GM23338 (cell line): ENCODE data around the gene CSF2RB. TPM values are rescaled to one million over a fixed set of nuclear protein-coding genes. Genes with fewer than 3 reads are reported as not detected.

Experiments used
- ATAC-seq: fragments of 200-7000 bp; cut with Tn5 transposase; 3 replicates; pipeline ENCODE4 v1.9.1; 2020
- DNase-seq: peaks from one replicate; pipeline ENCODE4 v3.0.0-alpha.2; 2015; ENCODE audit warnings: low spot score
- H2AFZ ChIP-seq: fragments of 200-600 bp; sonication (generic); 2 replicates; pipeline ENCODE4 v1.8.0; 2016; ENCODE audit warnings: antibody characterized with exemption, mild to moderate bottlenecking, moderate library complexity
- H3F3A ChIP-seq: fragments of 200-600 bp; sonication (generic); replicated peaks from 2 replicates; pipeline ENCODE4 v1.8.0; 2017; ENCODE audit warnings: antibody characterized with exemption, mixed run types, low read depth
- H3K27ac ChIP-seq: fragments of 200-600 bp; sonication (generic); 2 replicates; pipeline ENCODE4 v1.6.1; 2016; ENCODE audit warnings: low read depth
- H3K27me3 ChIP-seq: fragments of 200-600 bp; sonication (generic); 2 replicates; pipeline ENCODE4 v1.8.0; 2016; ENCODE audit warnings: mild to moderate bottlenecking, mixed run types, moderate library complexity; ENCODE audit not compliant: insufficient read depth
- H3K36me3 ChIP-seq: fragments of 200-600 bp; sonication (generic); 2 replicates; pipeline ENCODE4 v1.8.0; 2016; ENCODE audit warnings: mild to moderate bottlenecking; ENCODE audit not compliant: insufficient read depth
- H3K4me1 ChIP-seq: fragments of 200-600 bp; sonication (generic); 2 replicates; pipeline ENCODE4 v1.8.0; 2016; ENCODE audit warnings: mild to moderate bottlenecking, moderate library complexity; ENCODE audit not compliant: insufficient read depth
- H3K4me2 ChIP-seq: fragments of 200-600 bp; sonication (generic); 2 replicates; pipeline ENCODE4 v1.7.1; 2017; ENCODE audit warnings: mixed run types
- H3K4me3 ChIP-seq: fragments of 200-600 bp; sonication (generic); 2 replicates; pipeline ENCODE4 v1.6.1; 2016; ENCODE audit warnings: mixed run types
- H3K79me2 ChIP-seq: fragments of 200-600 bp; sonication (generic); replicated peaks from 2 replicates; pipeline ENCODE4 v1.8.0; 2017; ENCODE audit warnings: mild to moderate bottlenecking; ENCODE audit not compliant: insufficient read depth
- H3K9me2 ChIP-seq: fragments of 200-600 bp; sonication (generic); 2 replicates; pipeline ENCODE4 v1.8.0; 2017; ENCODE audit not compliant: insufficient read depth
- H4K20me1 ChIP-seq: fragments of 200-600 bp; sonication (generic); replicated peaks from 2 replicates; pipeline ENCODE4 v1.8.0; 2017; ENCODE audit warnings: mild to moderate bottlenecking; ENCODE audit not compliant: insufficient read depth
- H3K27ac Mint-ChIP-seq: 2 replicates; pipeline ENCODE4 v1.8.0; 2020; ENCODE audit warnings: inconsistent platforms, mild to moderate bottlenecking, moderate library complexity, mixed read lengths
- H3K27me3 Mint-ChIP-seq: 3 replicates; pipeline ENCODE4 v1.8.0; 2022; ENCODE audit warnings: low read depth, mild to moderate bottlenecking, moderate library complexity, mixed read lengths, inconsistent platforms; ENCODE audit not compliant: insufficient read depth, poor library complexity
- H3K36me3 Mint-ChIP-seq: 3 replicates; pipeline ENCODE4 v1.8.0; 2021; ENCODE audit warnings: low read depth, mild to moderate bottlenecking, inconsistent platforms, moderate library complexity, mixed read lengths
- H3K4me1 Mint-ChIP-seq: 3 replicates; pipeline ENCODE4 v1.8.0; 2020; ENCODE audit warnings: mild to moderate bottlenecking, inconsistent platforms, mixed read lengths
- H3K4me3 Mint-ChIP-seq: 3 replicates; pipeline ENCODE4 v1.8.0; 2021; ENCODE audit warnings: moderate library complexity, mild to moderate bottlenecking, inconsistent platforms, mixed read lengths
- H3K9me3 Mint-ChIP-seq: 3 replicates; pipeline ENCODE4 v1.8.0; 2020; ENCODE audit warnings: moderate library complexity, mild to moderate bottlenecking, inconsistent platforms, mixed read lengths
- CREB1 ChIP-seq: fragments of 250-450 bp; sonication (Bioruptor Pico); IDR thresholded peaks from 2 replicates; pipeline ENCODE4 v1.5.0; 2020; ENCODE audit warnings: low read depth, mild to moderate bottlenecking, moderate library complexity
- ETS1 ChIP-seq: IDR thresholded peaks from 2 replicates; pipeline ENCODE4 v1.6.1; 2016; ENCODE audit warnings: antibody characterized with exemption
- EZH2 ChIP-seq: fragments of 200-600 bp; sonication (generic); IDR thresholded peaks from one replicate; pipeline ENCODE4 v1.8.0; 2017; ENCODE audit warnings: antibody characterized with exemption, mild to moderate bottlenecking, low read depth; ENCODE audit not compliant: unreplicated experiment
- EZH2phosphoT487 ChIP-seq: fragments of 200-600 bp; sonication (generic); IDR thresholded peaks from one replicate; pipeline ENCODE4 v1.8.1; 2018; ENCODE audit warnings: antibody characterized with exemption; ENCODE audit not compliant: unreplicated experiment
- JUNB ChIP-seq: IDR thresholded peaks from one replicate; pipeline ENCODE4 v1.6.1; 2016; ENCODE audit warnings: antibody characterized with exemption; ENCODE audit not compliant: unreplicated experiment
- NANOG ChIP-seq: IDR thresholded peaks from 2 replicates; pipeline ENCODE4 v1.6.1; 2016; ENCODE audit warnings: antibody characterized with exemption, borderline replicate concordance
- POLR2AphosphoS5 ChIP-seq: IDR thresholded peaks from 2 replicates; pipeline ENCODE4 v1.6.1; 2016; ENCODE audit warnings: antibody characterized with exemption, low read depth
- STAT1 ChIP-seq: IDR thresholded peaks from one replicate; pipeline ENCODE4 v1.6.1; 2016; ENCODE audit warnings: antibody characterized with exemption; ENCODE audit not compliant: unreplicated experiment
- ZNF114 ChIP-seq: fragments of 250-450 bp; sonication (Bioruptor Pico); IDR thresholded peaks from 2 replicates; pipeline ENCODE4 v1.5.0; 2020; ENCODE audit warnings: mild to moderate bottlenecking, moderate library complexity
- ZNF331 ChIP-seq: fragments of 250-450 bp; sonication (Bioruptor Pico); IDR thresholded peaks from 2 replicates; pipeline ENCODE4 v1.5.0; 2020; ENCODE audit warnings: low read depth, mild to moderate bottlenecking, moderate library complexity
- polyA plus RNA-seq: library from polyadenylated mRNA; unstranded; fragments of >200 nt; fragmentation: Nextera tagmentation; extraction: Ambion mirVana; gene quantifications from 2 replicates; pipeline ENCODE4 v1.2.1, GENCODE V29; 2016
- total RNA-seq: library from RNA; depleted of rRNA; stranded (reverse); fragments of >200 nt; shearing (Covaris generic); gene quantifications from 2 replicates; pipeline ENCODE4 v1.2.3, GENCODE V29; 2014
- TF ChIP-seq, protein P1 (sequence below): fragments of 250-450 bp; sonication (Bioruptor Pico); IDR thresholded peaks from 2 replicates; pipeline ENCODE4 v1.5.0; 2020; ENCODE audit warnings: mild to moderate bottlenecking, moderate library complexity
- TF ChIP-seq, protein P2 (sequence below): IDR thresholded peaks from one replicate; pipeline ENCODE4 v1.6.1; 2018; ENCODE audit warnings: antibody characterized with exemption; ENCODE audit not compliant: unreplicated experiment
- TF ChIP-seq, protein P3 (sequence below), 2 experiments: fragments of 200-600 bp in 1 of 2; sonication (generic) in 1 of 2; conservative IDR thresholded peaks; 2 replicates each; pipeline versions ENCODE4 v1.5.1 to v1.6.1; 2016 to 2017; ENCODE audit warnings: antibody characterized with exemption in 2 of 2, low read depth in 2 of 2, mild to moderate bottlenecking in 2 of 2, moderate library complexity in 1 of 2

CSF2RB gene
- total and polyA plus RNA-seq, 2 experiments from 2014 or later = not detected

GRCh38 chr22:36937319-36938027 is 24.0 kb downstream of the CSF2RB start:
- peaks cover 14% of the 10 kb centered on the region for H3K9me2 ChIP-seq
- ATAC-seq (no peak), DNase-seq (no peak)
- Mint-ChIP-seq H3K4me1 (peaks cover 9% of the 10 kb centered on the region; the same call in 2 of the 3 replicates), H3K4me3 (no peak overlapping the region), H3K36me3 (no peaks in the 10 kb centered on the region), H3K9me3 (peaks cover 5% of the 10 kb centered on the region), H3K27ac (no peak overlapping the region), H3K27me3 (peaks cover 11% of the 10 kb centered on the region)
- TF ChIP-seq ZNF331 (CRISPR knock-in tag) (no peak), CREB1 (CRISPR knock-in tag) (no peak), ZNF114 (CRISPR knock-in tag) (no peak), POLR2AphosphoS5 (no peak), JUNB (no peak), EZH2phosphoT487 (no peak), STAT1 (no peak), NANOG (no peak), ETS1 (no peak), EZH2 (no peak)
- TF ChIP-seq, protein P1, sequence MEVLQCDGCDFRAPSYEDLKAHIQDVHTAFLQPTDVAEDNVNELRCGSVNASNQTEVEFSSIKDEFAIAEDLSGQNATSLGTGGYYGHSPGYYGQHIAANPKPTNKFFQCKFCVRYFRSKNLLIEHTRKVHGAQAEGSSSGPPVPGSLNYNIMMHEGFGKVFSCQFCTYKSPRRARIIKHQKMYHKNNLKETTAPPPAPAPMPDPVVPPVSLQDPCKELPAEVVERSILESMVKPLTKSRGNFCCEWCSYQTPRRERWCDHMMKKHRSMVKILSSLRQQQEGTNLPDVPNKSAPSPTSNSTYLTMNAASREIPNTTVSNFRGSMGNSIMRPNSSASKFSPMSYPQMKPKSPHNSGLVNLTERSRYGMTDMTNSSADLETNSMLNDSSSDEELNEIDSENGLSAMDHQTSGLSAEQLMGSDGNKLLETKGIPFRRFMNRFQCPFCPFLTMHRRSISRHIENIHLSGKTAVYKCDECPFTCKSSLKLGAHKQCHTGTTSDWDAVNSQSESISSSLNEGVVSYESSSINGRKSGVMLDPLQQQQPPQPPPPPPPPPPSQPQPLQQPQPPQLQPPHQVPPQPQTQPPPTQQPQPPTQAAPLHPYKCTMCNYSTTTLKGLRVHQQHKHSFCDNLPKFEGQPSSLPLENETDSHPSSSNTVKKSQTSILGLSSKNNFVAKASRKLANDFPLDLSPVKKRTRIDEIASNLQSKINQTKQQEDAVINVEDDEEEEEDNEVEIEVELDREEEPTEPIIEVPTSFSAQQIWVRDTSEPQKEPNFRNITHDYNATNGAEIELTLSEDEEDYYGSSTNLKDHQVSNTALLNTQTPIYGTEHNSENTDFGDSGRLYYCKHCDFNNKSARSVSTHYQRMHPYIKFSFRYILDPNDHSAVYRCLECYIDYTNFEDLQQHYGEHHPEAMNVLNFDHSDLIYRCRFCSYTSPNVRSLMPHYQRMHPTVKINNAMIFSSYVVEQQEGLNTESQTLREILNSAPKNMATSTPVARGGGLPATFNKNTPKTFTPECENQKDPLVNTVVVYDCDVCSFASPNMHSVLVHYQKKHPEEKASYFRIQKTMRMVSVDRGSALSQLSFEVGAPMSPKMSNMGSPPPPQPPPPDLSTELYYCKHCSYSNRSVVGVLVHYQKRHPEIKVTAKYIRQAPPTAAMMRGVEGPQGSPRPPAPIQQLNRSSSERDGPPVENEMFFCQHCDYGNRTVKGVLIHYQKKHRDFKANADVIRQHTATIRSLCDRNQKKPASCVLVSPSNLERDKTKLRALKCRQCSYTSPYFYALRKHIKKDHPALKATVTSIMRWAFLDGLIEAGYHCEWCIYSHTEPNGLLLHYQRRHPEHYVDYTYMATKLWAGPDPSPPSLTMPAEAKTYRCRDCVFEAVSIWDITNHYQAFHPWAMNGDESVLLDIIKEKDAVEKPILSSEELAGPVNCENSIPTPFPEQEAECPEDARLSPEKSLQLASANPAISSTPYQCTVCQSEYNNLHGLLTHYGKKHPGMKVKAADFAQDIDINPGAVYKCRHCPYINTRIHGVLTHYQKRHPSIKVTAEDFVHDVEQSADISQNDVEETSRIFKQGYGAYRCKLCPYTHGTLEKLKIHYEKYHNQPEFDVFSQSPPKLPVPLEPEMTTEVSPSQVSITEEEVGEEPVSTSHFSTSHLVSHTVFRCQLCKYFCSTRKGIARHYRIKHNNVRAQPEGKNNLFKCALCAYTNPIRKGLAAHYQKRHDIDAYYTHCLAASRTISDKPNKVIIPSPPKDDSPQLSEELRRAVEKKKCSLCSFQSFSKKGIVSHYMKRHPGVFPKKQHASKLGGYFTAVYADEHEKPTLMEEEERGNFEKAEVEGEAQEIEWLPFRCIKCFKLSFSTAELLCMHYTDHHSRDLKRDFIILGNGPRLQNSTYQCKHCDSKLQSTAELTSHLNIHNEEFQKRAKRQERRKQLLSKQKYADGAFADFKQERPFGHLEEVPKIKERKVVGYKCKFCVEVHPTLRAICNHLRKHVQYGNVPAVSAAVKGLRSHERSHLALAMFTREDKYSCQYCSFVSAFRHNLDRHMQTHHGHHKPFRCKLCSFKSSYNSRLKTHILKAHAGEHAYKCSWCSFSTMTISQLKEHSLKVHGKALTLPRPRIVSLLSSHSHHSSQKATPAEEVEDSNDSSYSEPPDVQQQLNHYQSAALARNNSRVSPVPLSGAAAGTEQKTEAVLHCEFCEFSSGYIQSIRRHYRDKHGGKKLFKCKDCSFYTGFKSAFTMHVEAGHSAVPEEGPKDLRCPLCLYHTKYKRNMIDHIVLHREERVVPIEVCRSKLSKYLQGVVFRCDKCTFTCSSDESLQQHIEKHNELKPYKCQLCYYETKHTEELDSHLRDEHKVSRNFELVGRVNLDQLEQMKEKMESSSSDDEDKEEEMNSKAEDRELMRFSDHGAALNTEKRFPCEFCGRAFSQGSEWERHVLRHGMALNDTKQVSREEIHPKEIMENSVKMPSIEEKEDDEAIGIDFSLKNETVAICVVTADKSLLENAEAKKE (CRISPR knock-in tag) = no peak
- TF ChIP-seq, protein P2, sequence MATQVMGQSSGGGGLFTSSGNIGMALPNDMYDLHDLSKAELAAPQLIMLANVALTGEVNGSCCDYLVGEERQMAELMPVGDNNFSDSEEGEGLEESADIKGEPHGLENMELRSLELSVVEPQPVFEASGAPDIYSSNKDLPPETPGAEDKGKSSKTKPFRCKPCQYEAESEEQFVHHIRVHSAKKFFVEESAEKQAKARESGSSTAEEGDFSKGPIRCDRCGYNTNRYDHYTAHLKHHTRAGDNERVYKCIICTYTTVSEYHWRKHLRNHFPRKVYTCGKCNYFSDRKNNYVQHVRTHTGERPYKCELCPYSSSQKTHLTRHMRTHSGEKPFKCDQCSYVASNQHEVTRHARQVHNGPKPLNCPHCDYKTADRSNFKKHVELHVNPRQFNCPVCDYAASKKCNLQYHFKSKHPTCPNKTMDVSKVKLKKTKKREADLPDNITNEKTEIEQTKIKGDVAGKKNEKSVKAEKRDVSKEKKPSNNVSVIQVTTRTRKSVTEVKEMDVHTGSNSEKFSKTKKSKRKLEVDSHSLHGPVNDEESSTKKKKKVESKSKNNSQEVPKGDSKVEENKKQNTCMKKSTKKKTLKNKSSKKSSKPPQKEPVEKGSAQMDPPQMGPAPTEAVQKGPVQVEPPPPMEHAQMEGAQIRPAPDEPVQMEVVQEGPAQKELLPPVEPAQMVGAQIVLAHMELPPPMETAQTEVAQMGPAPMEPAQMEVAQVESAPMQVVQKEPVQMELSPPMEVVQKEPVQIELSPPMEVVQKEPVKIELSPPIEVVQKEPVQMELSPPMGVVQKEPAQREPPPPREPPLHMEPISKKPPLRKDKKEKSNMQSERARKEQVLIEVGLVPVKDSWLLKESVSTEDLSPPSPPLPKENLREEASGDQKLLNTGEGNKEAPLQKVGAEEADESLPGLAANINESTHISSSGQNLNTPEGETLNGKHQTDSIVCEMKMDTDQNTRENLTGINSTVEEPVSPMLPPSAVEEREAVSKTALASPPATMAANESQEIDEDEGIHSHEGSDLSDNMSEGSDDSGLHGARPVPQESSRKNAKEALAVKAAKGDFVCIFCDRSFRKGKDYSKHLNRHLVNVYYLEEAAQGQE = no peak
- TF ChIP-seq, protein P3, sequence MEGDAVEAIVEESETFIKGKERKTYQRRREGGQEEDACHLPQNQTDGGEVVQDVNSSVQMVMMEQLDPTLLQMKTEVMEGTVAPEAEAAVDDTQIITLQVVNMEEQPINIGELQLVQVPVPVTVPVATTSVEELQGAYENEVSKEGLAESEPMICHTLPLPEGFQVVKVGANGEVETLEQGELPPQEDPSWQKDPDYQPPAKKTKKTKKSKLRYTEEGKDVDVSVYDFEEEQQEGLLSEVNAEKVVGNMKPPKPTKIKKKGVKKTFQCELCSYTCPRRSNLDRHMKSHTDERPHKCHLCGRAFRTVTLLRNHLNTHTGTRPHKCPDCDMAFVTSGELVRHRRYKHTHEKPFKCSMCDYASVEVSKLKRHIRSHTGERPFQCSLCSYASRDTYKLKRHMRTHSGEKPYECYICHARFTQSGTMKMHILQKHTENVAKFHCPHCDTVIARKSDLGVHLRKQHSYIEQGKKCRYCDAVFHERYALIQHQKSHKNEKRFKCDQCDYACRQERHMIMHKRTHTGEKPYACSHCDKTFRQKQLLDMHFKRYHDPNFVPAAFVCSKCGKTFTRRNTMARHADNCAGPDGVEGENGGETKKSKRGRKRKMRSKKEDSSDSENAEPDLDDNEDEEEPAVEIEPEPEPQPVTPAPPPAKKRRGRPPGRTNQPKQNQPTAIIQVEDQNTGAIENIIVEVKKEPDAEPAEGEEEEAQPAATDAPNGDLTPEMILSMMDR (conservative IDR thresholded peaks at IDR 0.05; ENCODE audit: low read depth in 2 of 2) = no peak
- H2AFZ ChIP-seq = no peak overlapping the region
- no peaks in the 10 kb centered on the region for H3K36me3 ChIP-seq
- H4K20me1 ChIP-seq = no peaks in the 10 kb centered on the region
- H3K4me3 ChIP-seq = no peak overlapping the region
- H3K4me2 ChIP-seq = no peak overlapping the region
- H3K27me3 ChIP-seq = no peaks in the 10 kb centered on the region
- H3K79me2 ChIP-seq = no peaks in the 10 kb centered on the region
- H3K27ac ChIP-seq = no peak overlapping the region
- no peaks in the 10 kb centered on the region; the same call in 1 of the 2 replicates for H3K4me1 ChIP-seq
- H3F3A ChIP-seq = no peaks in the 10 kb centered on the region
